ENCODE measurements around the gene DNAJC5G.

The DNAJC5G gene, protein sequence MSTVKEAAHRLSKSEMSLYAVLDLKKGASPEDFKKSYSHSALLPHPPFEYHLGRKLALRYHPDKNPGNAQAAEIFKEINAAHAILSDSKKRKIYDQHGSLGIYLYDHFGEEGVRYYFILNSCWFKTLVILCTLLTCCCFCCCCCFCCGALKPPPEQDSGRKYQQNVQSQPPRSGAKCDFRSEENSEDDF

DNA sequence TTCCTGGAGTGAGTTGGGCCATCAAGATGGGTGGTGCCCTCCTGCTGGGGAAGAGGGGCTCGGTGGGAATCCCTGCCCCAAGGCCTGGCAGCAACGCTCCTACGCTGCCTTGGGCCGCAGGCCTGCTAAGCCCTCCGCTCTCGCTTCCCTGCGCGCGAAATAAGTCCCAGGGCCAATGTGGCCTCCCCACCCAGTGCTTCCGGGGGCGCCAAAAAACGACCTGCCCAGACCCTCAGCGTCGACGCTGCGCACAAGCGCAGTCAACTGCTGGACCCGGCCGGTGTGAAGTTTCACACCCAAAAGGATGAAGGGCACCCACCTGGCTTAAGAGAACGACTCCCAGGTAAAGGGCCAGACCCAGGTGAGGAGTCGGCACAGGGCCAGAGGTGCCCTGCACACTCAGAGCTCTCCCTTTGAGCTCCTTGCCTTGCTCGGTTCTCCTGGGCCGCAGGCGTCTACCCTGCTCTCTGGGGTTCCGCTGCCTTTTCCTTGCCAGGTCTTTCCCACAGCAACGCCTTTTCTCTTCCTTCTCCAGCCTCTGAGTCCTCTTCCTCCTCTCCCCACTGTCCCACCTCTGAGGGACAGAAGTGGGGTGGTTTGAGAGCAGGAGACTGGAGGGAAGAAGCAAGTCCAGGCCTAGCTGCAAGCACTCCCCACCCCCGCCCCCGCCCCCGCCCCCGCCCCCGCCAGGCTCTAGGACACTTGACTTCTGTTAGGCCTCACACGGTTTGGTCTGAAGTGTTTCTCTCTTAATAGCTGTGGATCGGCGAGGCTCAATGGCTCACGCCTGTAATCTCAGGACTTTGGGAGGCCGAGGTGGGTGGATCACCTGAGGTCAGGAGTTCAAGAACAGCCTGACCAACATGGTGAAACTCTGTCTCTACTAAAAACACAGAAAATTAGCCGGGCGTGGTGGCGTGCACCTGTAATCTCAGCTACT, at the start of gene DNAJC5G:
Gene DNAJC5G, plus strand, starts transcription at position 223 of the 940 bp plus-strand sequence. CDS start 1,296 bp downstream, outside the sequence.
- no peak for DNase-seq

DNA sequence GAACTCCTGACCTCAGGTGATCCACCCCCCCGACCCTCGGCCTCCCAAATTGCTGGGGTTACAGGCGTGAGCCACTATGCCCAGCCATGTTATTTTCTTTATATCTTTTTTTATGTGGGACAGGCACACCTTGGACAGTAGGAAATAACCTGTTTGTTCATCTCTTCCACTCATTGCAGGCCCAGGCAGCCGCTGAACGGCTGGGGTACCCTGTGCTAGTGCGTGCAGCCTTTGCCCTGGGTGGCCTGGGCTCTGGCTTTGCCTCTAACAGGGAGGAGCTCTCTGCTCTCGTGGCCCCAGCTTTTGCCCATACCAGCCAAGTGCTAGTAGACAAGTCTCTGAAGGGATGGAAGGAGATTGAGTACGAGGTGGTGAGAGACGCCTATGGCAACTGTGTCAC, 49.7 kb upstream of the DNAJC5G start:
- no peak for DNase-seq

DNA sequence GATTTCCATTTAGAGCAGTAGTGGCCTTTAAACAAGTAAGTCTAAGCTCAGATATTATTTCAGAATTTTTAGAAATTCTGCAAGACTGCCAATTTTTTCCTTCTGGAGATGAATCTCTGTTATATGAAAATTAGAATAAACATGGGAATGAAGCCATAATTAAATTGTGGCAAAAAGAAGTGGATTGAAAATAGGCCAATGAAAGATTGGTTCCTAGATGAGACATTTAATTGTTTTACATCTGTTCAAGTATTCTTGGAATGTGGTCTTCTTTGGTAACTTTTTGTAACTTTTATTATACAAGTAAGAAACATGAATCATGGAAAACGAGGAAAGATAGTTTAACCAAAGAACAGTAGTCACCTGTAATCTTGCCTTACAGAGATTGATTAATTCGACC, 47.7 kb upstream of the DNAJC5G start:
- no peak for DNase-seq

DNA sequence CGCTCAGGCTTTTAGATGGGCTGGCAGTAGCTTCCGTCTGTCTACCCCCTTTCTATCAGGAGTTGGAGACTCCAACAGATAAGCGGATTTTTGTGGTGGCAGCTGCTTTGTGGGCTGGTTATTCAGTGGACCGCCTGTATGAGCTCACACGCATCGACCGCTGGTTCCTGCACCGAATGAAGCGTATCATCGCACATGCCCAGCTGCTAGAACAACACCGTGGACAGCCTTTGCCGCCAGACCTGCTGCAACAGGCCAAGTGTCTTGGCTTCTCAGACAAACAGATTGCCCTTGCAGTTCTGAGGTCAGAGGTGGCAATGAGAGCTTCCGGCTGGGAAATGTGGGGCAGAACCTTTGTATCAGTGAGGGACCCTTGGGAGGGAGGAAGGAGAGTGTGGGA, 43.3 kb upstream of the DNAJC5G start:
- DNase-seq, result no peak

DNA sequence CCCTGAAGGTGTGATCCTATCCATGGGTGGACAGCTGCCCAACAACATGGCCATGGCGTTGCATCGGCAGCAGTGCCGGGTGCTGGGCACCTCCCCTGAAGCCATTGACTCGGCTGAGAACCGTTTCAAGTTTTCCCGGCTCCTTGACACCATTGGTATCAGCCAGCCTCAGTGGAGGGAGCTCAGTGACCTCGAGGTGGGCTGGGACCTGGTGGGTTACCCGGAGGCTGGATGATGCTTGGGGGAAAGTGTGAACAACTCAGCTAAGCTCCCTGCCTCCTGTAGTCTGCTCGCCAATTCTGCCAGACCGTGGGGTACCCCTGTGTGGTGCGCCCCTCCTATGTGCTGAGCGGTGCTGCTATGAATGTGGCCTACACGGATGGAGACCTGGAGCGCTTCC, 41.9 kb upstream of the DNAJC5G start:
- no peak for DNase-seq

DNA sequence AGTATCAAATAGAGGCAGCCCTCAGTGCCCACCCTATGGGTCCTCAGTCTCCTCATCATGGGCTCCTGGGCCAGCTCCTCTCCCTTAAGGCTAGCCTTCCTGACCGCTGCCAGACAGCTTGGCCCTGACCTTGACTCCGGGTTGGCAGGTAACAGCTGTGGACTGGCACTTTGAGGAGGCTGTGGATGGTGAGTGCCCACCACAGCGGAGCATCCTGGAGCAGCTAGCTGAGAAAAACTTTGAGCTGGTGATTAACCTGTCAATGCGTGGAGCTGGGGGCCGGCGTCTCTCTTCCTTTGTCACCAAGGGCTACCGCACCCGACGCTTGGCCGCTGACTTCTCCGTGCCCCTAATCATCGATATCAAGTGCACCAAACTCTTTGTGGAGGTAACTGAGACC, 39.1 kb upstream of the DNAJC5G start:
- no peak for DNase-seq

DNA sequence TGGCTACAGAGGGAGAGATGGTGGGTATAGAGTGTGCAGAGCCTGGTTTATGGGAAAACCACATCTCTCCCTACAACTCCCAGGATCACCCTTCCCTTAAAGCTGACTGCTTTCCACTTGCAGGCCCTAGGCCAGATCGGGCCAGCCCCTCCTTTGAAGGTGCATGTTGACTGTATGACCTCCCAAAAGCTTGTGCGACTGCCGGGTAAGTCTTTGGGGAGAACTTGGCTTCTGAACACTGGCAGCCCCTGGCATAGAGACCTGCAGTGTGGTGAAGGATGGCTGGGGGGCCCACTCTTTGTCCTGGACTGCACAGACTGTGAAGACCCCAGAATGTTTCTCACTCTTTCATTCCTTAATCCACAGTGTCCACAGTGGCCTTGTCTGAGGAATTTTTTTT, 38.6 kb upstream of the DNAJC5G start:
- no peak for DNase-seq

DNA sequence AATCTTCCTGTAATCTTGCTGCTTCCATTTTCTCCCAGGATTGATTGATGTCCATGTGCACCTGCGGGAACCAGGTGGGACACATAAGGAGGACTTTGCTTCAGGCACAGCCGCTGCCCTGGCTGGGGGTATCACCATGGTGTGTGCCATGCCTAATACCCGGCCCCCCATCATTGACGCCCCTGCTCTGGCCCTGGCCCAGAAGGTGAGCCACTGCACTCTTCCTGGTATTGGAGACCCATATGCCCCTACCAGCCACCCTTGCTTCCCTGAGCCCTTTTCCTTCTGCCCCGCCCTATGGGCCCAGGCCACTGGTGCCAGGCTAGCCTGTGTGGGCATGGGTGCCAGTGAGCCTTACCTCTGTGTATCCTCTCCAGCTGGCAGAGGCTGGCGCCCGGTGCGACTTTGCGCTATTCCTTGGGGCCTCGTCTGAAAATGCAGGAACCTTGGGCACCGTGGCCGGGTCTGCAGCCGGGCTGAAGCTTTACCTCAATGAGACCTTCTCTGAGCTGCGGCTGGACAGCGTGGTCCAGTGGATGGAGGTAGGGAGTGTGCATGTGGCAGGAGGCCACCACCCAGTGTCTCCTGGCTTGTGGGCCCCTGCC, 37.8 kb upstream of the DNAJC5G start:
- no peak for DNase-seq

DNA sequence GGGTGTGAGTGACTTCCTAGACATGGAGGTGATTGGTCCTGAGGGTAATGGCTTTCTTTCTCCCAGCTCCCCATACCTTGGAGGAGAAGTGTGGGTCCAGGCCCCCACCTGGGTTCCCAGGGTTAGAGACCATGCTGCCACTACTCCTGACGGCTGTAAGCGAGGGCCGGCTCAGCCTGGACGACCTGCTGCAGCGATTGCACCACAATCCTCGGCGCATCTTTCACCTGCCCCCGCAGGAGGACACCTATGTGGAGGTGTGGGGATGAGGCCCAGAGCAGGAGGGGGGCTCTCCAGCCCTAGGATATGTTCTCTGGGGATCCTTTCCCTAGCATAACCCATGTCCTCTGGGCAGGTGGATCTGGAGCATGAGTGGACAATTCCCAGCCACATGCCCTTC, 36.3 kb upstream of the DNAJC5G start:
- no peak for DNase-seq

DNA sequence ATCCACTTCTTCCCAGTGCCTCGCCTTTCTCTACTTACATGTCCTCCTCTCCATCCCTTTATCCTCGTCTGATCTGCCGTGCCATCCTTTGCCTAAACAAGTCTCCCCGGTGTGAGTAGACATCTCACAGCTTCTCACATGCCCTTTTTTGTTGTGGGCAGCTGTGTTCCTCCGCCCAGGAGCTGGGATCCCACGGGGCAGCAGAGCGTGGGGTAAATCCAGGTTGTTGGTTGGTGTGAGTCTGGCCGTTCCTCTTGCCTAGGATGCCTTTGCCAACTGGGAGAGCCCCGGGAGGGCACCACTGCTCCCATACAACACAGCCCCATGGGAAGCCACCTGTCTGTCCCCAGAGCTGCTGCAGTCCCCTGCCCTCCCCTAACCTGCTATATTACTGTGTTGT, 34.8 kb upstream of the DNAJC5G start:
- no peak for DNase-seq

DNA sequence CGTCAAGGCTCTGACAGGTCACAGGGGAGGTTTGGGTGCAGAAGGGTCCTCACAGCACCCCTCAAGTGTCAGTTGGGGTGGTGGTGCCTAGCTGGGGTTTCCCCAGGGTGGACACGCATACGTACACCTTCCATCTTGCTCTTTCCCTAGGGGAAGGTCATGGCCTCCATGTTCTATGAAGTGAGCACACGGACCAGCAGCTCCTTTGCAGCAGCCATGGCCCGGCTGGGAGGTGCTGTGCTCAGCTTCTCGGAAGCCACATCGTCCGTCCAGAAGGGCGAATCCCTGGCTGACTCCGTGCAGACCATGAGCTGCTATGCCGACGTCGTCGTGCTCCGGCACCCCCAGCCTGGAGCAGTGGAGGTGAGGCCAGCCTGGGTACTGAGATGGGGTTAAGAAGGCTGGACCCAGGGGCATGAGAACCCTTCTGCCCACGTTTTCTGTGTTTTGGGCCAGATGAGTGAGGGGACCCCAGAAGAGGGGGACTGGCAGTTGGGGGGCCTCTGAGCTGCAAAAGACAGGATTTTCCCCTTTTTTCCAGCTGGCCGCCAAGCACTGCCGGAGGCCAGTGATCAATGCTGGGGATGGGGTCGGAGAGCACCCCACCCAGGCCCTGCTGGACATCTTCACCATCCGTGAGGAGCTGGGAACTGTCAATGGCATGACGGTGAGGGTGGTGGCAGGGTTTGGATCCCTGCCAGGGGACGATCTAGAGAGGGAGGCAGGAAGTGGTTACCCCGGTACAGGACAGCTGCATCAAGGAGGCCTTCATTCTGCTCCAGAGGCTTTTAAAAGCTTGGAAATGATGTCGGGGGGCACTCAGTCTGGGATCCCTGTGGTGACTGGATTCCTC, 33.2 kb upstream of the DNAJC5G start:
- DNase-seq, result no peak

DNA sequence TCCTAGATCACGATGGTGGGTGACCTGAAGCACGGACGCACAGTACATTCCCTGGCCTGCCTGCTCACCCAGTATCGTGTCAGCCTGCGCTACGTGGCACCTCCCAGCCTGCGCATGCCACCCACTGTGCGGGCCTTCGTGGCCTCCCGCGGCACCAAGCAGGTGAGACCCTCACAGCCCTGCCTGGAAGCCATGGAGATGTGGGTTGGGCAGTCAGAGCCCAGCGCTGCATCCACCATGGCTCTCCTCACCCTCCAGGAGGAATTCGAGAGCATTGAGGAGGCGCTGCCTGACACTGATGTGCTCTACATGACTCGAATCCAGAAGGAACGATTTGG, 32.6 kb upstream of the DNAJC5G start:
- DNase-seq, result no peak

DNA sequence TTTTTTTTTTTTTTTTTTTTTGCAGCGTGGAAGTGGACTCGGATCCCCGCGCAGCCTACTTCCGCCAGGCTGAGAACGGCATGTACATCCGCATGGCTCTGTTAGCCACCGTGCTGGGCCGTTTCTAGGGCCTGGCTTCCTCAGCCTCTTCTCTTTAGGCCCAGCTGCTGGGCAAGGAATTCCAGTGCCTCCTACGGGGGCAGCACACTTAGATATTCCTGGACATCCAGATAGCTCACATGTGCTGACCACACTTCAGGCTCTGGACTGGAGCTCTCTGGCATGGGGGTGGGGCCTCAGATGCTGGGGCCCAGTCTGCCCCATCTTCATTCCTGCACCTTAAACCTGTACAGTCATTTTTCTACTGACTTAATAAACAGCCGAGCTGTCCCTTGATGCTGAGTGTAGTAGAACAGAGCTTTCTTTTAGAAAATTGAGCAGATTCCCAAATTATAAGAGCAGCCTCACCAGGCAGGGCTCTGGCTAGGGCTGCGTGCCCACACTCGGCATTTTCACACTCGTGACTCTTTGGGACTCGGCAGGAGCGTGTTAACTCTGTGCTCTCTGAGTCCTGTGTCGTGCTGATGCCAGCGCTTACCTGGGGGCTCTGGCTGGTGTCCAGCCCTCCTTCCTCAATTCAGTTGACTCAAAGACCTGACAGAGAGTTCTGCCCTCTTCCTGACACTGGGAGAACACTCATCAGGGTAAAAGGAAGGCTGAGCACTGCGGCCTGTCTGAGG, 31.7 kb upstream of the DNAJC5G start:
- DNase-seq, result no peak

DNA sequence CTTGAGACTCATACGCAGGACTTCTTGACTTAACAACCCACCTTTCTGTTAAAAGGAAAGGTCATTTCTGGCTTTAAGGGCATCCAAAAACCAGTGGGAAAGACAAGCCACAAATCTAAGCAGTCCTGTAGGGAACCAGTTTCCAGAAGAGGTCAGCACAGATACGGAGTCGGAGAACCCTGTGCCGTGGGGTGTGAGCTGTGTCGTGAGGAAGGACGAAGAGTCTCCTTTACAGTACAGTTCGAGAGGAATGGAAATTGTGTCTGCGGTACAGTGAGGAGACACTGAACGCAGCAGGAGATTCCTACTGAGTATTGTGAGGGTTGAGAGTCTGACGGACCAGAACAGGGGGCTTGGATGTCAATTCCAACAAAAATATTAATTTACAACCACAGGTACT, 30.1 kb upstream of the DNAJC5G start:
- DNase-seq, result no peak

DNA sequence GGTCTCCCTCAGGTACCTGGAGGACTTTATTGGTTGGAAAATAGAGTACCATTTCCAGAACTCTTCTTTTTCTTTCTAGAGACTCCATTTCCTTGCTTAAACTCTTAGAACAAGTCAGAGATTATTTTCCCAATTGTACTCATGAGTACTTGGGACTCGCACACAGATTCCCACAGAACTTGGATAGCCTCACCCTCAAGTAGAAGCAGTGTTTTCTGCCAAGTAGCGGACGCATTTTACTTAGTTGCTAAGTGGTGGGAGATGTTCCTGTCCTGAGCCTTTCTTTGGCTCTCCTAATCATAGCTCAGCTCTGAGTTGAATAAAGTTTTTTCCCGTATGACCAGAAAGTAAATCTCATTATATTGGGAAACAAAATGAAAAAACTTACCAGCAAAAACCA, 29.6 kb upstream of the DNAJC5G start:
- DNase-seq, result no peak

DNA sequence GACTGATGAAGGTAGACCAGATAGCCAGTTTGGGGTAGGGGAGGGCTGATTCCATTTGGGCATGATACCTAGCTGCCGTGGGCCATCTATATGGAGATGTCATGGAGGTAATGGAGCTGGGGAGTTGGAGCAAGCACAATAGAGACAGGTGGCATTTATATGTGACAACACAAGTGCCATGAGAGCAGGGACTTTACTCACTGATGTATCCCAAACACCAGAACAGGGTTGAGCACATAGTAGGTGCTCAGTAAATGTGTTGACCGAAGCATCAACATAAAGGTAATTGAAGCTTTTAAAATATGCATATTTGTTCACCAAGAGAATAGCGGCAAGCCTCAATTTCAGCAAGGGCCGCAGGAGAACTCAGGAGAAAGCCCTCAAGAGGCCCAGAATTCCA, 27.3 kb upstream of the DNAJC5G start:
- no peak for DNase-seq

DNA sequence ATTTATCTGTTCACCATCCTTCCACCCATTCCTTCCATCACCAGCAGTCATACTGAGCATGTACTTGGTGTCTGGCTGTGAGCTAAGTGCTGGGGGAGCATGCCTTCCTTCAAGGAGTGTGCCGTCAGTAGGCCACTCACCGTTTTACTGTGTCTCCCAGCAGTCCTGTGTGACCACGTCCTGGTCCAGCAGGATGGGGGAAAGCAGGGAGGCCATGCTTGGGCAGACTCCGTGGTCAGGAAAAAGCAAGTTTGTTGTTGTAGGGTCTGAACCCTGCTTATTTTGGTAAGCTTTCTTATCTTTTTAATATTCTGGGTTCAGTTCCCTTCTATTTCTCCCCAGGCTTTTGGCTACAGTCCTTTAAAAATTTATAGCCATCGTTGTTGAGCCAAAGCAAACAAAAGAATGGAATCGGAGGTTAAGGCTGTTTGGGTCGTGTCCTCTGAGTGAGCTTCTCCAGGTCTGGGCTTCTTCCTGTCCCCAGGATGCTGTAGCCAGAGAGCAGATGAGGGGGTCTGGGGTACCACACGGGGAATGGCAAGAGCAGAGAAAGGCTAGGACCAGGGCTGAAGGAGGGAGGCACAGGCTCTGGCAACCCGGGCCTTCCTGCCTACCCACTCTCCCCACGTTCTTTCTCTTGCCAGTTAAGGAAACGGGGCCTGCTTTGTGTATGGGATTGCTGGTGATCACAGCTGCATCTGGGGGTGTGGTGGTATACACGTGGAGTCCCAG, 25.9 kb upstream of the DNAJC5G start:
- DNase-seq, result no peak

DNA sequence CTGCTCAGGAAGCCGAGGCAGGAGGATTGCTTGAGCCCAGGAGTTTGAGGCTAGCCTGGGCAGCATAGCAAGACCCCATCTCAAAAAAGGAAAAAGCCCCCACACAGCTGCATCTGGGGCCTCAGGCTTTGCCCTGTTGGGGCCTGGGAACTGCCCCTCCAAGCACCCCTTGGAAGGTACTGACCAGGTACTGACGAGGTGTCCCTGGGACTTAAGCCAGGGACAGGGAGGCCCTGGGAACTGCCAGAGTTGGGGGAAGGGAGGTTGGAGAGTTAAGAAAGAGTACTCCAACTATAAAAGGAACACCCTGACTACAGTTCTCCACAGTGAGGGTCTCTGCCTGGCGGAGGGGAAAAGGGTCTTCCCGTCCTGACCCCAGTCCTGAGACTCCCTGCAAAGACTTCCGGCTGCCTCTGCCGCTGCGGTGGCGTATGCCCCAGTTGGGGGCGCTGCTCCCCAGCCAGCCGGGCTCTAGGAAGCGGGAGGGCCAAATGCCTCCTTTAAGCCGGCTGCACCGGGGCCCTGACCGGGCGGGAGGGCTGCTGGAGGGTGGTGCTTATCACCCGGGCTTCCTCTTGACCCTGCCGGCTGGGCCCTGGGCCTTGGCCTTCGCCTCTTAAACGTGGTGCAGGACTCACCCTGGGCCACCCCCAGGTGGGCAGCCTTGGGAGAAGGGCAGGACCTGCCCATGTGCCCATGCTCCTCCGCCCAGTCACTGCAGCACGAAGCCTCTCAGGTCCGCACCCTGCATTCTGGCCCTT, 25.2 kb upstream of the DNAJC5G start:
- DNase-seq, result peak; percentile 80

DNA sequence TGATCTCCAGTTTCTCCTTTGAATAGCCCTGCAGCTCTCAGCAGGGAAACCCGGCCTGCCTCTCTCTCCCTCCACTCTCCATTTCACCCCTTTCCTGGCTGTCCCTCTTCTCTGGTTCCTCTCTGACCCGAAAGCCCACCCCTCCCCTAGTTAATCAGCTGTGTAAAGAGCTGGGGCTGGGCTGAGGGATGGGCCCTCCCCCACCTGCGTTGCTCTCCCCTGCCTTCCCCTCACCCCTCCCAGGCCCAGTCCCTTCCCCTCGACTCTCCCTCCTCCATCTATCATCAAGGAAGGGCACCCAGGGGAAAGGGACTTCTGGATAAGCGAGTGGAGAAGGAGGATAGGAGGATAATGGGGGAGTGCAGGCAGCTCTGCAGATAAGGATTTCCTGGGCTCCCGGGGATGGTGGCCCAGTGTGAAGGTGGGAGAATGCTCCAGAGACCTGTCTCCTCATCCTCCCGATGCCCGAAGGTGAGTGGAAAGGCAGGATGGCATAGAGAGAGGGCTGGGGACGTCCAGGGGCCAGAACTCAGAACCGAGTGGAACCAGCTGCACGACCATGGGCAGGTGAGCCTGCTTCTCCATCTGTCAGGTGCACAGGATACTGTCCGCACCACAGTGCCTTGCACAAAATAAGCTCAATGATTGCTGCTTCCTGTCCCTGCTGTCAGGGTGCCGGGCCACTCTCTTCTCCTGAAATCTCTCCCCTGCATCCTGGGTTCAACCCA, 24.4 kb upstream of the DNAJC5G start:
- no peak for DNase-seq

DNA sequence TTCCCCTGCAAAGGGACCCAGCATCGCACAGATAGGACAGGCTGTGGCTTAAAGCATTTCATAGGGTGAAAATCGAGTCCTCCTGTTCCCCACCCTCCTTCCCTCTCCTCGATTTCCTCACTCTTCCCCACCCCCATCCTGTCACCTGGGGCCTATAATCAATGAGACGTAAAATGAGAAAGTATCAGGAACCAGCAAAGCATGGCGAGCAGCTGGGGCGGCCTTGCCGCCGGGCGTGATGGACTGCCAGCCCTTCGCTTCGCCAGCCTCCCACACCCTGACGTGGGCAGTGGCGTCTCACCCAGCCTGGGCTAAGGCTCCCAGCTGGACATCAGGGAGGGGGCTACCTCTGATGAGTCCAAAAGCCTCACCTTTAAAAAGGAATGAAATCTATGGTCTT, 23.5 kb upstream of the DNAJC5G start:
- no peak for DNase-seq

Data from activated CD8-positive, alpha-beta memory T cell treated with anti-CD3 and anti-CD28 coated beads for 24 hours (primary cell).